ENCODE results near the gene ENAH.

The ENAH gene

DNA sequence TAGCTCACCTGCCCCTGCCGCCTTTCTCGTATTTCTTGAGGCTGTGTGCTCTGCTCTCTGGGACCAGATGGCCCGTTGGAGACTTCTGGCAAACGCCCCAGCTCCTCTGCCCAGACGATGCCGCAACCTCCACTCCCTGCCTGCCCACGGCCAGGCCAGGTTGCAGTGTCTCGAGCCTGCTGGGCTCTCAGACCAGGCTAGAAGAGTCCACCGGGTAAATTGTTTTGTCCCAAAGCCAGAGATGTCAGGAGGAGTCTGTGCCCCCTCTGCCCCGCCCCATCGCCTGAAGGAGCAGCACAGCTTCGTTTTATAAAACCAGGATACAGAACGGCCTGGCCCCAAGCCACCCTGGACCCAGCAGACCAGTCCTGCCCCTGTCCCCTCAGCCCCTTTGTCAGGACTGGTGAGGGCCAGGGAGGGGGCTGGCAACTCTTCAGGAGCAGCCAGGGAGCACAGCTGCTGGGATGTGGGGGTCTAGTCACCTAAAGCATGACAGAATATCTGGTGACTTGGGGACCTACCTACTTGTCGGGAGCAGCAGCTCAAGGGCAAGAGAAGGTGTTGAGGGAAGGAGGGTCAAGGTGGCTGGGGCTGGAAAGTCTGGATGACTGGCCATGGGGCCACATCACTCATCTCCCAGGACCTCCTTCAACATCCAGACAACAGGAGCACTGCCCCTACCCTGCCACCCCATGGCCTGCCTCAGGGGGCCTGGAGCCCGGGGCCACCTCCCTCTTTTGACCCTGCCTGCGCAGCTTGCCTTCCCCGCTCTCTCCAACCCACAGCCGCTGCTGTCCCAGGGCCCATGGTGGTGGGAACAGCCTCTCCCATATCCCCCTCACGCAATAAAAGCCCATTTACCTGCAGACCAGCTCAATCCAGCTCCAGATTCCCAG is 191.1 kb downstream of the ENAH start:
- DNase-seq: no peak

DNA sequence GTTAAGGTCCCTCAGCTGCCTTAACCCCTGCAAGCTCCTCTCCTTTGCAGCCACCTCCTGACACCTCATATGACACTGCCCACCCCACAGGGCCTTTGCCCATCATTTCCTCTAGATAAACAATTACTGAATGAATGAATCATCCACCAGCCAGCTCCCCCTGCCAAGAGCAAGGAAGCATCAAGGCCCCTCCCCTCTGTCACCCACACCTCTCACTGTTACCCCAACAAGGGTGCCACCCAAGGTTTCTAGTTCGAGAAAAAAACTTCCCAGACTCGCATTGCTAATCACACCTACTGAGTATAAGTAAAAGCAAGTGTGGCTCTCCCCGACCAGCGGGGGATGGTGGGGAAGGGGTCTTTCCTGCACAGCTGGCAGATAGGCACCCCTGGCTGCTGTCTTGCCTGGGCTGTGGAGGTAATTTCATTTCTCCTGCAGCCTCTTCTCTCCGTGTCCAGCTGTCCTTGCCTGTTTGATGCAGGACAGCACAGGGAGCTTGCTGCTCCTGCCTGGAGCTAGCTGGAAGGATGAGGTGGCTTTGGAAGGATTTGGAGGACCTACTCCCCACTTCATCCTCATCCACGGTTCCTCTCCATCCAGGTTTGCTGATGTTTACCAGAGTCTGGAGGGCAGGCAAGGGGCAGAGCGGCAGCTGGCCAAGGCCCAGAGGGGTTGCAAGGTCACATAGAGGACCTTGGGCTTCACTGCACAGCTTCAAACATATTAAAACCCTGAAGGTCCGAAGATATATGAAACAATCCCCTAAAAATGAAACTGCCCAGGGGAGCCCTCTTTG is 192.0 kb downstream of the ENAH start:
- no peak for DNase-seq

DNA sequence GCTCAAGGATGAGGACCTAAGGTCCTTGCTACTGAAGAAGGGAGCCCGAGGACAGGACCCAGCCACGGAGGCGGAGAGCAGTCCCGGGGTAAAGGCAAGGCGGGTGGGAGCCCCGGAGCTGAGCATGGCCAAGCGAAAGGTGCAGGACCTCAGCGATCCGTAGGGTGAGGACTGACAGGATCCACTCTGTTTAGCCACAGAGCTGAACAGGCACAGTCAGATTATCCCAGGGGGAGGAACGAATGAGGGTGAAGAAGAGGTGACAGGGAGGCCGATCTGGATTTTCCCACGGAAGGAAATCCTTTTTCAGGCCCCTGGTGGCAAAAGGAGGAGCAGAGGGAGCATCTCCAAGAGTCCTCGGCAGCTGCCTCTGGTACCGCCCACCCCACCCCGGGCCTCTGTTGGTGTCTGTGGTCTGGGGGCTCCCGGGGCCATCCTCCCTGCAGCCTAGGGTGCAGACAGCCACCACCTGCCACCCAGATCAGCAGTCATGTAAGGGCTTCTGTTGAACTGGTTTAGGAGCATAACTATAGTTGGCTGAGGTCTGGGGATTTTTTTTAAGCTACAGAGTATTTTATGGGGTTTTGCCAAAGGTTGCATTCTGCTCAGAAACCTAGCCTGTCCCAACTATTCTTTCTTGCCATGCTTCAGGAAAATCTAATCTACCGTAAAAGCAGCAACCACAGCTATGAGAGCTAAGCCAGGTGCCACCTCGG is 192.7 kb downstream of the ENAH start:
- no peak for DNase-seq

DNA sequence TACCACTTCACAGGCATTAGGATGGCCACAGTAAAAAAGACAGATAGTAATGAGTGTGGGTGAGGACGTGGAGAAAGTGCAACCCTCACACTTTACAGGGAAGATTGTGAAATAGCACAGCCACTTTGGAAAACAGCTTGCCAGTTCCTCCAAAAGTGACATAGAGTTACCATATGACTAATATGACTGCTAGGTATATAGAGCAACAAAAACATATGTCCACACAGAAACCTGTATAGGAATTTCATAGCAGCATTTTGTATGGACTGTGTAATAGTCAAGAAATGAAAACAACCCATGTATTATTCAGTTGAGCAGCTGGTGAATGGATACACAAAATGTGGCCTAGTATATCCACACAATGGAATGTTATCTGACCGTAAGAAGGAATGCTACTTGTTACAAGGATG is 194.7 kb downstream of the ENAH start:
- no peak for DNase-seq

DNA sequence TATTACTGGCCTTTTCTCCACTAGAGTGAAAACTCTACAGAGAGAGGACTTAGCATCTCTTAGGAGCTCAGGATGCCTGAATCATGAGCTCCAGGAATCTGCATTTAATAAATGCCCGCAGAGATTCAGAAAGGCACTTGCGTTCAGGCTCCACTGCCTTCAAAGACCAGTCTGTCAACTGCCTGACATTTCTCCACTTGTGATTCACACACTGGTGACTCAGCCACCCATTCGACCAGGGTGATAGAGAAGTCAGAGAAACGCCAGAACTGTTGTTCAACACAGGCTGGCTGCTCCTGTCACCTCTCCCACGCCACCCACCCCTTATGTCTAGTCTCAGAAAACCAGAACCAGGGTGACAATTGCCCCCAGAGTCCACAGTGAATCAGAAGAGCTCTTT is 198.2 kb downstream of the ENAH start:
- DNase-seq: peak in 6 of 56 donors; percentile 10 to 40 (median 20)

DNA sequence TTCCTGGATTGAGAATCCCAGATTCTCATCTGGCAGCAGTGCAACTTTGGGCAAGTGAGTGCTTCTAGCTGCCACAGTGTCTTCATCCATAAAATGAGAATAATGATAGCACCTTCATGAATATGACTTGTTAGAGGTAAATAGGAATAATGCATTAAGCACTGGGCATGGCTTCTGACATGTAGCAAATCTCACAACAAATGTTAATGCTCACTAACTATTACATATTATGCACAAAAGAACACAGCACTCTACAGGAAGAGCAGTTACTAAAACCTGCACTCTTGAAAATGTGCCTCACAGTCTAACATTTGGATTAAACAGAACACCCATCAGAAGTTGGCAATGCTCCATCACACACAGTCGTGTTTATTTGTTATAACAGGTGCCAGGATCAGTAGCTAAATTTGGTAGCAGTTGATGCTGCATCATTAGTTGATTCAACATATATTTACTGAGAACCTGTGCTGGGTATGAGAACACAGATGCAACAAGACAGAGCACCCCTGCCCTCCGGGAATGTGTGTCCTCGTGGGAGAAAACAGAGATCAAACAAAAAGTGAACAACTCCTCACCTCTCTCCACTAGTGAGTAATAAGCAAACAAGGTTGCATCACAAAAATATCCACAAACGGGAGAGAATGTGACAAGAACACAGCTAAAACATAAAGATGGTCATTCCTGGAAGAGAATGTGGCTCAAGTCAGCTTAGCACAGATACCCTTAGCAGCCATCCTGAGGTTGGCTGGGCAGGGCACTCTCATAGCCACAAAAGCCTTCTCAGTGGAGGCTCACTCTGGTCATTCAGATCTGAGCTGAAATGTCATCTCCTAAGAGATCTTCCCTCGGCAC is 198.9 kb downstream of the ENAH start:
- DNase-seq: peak in 1 of 56 donors; percentile 15

DNA sequence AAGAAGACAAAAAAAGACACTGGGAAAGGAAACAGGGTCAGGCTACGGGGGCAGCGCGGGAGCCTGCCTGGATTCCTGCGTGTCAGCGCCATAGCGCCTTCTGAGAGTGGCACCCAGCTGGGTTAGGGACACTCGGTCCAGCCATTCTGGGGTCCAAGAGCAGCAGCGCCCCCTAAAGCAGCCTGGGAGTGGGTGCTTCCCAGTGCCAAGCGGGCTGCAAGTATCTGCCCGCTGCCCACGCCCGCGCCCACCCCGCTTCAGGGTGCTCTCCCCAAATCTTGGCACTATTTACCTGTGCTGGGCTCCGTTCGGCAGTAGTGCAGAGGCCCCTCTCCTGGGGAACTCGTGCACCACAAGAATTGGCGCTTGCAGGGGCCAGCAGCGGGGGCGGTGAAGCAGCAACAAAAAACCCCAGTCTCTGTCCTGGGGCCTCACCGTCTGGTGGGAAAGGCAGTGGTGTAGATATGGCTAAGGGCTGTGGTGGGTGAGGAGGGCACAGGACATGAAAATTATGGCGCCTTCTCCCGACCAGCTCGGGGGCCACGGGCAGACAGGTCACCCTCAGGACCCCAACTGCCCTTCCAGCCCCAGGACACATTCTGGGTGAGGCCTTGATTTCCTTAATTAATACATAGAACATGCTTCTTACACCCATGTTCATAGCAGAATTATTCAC is 200.9 kb downstream of the ENAH start:
- DNase-seq: no peak

DNA sequence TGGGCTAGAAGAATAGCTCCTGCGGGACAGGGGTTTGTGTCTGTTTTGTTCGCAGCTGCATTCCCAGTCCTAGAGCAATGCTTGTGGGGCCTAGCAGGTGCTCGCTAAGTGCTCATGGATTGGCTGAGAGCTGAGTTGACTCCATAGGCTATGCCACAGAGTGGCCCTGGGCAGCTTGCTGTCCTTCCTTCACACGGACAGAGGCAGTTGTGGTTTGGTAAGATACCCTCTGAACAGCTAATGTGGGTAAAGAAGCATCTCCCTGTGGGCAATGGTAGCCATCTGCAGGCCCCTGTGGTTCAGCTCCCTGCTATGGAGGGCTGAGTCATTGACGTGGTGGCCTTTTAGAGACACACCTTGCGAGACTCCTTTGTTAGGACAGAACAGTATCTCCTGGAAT is 201.6 kb downstream of the ENAH start:
- DNase-seq: no peak

DNA sequence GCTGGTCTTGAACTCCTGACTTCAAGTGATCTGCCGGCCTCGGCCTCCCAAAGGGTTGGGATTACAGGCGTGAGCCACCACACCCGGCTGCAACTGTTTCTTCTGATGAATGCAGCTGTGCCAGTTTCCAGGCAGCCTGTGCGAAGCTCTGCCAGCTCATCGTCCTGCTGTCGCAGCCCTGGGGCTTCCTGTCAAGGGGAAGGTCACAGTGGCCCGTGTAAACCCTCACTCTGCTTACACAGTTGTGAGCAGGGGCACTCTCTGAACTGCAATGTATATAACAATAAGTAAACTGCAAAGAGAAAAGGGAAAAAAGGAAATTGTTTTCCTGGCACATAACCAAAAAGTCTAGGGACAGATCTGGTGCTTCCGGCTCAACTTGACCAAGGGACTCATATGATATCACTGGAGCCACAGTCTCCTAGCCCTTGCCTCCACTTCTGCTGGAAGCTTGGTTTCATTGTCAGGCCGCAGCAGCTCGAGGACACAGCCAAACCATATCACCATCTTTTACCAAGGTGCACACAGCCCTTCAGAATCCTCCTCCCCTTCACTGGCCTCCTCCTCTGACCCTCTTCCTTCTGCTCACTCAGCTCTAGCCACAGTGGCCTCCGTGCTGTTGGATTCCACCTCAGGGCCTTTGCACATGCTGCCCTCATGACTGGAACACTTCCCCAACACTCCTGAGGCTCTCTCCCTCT is 202.3 kb downstream of the ENAH start:
- DNase-seq: no peak

DNA sequence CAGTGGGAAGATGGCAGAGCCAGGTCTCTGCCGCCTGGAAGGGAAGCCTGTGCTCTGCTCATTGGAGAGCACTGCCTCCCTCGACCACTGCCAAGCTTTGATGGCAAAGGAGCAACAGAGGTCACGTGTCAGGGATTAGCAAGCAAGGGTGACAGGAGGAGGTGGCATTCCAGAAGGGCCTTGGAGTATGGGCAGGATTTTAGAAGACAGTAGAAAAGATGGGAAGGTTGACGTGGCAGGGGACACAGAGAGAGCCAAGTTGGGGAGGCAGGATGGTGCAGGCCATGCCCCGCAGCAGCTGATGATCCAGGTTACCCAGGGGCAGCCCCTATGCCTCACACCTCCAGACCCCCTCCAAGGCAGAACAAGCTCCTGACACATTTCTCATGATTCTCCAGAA is 203.1 kb downstream of the ENAH start:
- no peak for DNase-seq

DNA sequence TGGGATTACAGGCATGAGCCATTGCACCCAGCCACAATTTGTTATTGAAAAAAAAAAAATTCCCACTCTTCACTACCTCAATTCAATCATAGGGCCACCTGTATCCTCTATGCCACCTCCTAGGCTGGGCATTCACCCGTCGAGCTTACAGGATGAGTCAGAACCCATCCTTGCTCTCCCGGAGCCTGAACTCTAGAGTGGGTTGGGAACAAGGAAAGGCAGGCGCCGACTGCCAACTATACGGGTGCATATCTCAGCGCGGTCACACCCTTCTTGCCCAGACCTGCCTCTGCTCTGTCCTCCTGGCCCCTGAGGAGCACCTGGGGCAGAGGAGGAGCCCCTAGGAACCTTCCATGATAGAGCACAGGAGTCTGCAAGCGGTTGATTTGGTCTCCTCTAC is 203.7 kb downstream of the ENAH start:
- no peak for DNase-seq

DNA sequence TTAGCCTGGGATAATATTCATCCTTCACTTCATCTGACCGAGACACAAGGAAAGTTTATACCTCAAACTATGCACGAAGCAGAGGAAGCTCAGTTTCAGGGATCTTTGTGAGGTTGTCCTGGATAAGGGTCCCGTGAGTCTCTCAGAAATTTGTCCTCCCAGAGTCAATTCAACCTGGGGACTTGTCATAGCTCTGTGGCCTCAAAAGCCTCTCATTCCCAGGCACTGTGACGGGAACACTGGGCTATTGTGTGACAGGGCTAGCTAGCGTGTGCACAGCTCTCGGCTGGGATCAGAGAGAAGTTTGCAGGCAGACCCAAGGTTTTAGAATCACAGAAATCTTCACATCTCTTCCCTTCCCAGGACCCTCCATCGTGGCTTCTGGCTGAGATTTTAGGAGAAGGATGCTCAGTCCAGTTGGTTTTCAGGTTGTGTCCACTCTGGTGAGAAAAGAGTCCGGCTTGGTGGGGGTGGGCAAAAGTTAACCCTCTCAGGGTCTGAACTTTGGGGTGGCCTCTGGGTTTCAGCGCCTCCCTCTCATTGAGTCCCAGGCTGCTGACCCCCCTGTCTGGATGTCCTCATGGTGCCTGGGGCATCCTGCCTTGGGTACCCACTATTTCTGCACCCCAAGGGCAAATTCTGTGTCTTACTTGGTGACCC is 204.6 kb downstream of the ENAH start:
- peak in 30 of 56 donors; percentile 8 to 75 (median 44) for DNase-seq

DNA sequence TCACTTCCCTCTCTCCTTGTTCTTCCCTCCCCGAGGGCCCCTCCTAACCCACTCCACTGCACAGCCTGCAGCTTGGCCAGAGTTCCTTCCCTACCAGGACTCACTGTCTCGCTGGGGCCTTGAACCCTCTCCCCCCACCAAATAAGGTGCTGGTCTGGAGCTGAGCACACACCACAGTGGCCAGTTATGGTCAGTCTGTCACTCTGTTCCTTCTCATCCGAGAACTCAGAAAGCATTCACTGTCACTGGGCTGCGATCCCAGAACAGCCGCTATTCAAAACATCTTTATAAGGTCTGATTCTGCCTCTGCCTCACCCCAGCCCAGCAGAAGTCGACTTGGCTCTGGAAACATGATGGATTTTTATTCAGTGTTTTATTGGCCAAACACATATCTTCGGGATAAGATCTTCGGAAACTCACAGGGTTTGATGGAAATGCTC is 205.3 kb downstream of the ENAH start:
- peak in 36 of 56 donors; percentile 9 to 73 (median 42) for DNase-seq

DNA sequence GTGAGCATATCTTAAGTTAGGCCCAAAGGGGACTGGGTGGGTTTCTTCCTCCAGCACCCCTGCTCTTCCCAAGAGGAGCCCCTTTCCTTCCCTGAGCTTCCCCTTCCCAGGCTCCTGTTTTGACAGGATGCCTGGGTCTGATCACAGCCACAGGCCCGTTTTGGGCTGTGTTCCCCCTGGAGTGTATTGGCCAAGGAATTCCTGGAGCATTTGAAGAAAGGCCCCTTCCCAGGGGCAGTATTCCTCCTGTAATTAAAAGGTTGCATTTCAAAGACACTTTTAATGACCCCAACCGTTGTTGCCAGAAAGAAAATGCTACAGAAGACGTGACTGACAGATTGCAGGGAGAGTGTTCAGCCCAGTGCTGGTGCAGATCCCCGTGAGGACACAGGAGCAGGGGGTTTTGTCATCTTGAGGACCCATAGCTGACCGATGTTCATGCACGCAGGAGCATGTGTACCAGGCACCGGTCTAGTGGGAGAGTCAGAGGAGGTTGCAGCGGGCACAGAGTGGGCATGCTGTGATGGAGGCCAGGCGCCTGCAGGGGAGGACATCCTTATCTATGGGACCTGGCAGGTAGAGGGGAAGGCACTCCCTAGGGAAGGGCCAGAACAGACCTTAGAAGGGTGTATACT is 205.8 kb downstream of the ENAH start:
- no peak for DNase-seq

DNA sequence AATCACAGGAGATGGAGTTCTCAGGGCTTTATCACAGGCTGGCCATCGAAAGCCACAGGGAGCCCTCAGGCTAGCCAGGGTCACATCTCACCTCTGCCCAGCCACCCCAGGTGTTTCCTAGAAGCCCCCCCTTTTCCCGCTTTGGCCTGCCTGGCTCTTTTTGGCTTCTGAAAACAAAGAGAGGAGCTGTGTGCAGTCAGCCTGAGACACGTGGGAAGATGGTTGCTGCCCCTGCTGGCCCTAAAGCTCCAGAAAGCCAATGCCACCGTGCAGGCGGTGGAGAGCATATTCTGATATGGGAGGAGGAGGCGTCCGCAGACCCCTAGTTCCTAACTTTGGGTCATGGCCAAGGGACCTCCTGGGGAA is 206.3 kb downstream of the ENAH start:
- peak in 1 of 56 donors; percentile 3 for DNase-seq

DNA sequence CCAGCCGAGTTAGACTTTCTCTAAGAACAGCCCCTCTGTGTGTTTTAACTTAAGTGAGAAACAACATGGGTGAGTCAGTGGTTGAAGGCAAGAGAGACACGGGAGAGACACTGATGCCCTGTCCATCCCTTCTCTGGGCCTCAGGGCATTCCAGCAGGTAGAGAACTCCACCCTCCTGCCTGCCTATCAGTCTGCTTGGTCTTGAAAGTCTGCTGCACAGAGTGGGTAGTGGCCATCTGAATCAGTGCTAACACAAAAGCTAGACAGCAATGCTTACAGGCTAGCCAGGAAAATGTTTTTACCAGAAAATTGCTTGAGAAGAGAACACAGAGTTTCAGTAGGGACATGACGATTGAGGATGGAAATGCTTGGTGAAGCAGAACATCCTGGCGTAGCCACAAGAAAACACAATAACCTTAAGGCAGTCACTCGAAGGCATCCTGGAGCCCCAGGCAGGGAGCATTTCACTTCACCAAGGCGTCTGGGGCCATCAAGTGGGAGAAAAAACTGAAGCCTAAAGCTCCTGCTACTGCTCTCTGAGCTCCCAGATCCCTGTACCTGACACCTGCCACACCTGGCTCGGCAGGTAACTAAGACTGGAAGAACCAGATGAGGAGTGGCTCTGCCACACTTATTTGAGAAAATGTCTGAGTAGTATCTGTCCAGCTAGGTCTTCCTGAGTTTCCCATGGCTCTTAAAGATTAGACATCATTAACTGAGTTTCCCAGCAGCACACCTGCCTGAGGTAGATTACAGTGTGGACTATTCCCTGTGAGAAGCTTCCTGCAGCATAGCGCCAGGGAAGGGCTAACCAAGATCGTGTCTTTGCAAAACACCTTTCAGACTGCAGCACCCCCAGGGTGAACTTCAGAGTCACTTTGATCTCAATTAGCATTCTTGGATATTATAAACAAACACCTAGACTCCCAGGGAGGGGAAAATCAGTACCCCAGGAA is 207.0 kb downstream of the ENAH start:
- DNase-seq: no peak

DNA sequence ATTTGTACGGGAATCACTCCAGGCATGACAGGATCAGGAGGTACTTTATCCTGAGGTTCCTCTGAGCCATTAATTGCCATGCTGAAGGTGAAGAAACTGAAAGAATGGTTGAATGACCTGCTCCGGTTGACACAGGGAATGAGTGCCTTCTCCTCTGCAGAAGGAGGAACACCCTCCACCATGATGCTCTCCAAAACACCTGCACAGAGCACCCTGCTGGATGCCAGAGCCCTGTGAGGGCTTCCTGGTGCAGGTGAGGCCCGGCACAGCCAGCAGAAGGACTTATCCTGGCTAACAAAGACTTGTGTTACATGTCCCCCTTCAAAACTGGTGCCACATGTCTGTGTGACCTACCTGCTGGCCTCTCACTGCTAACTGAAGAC is 210.8 kb downstream of the ENAH start:
- no peak for DNase-seq

All from amygdala (tissue), 56 donors.